ENCODE results near the gene ERC1.

ERC1 gene

GRCh38 chr12:1256285-1256684 is 265.3 kb downstream of the ERC1 start:
- H3K4me3 ChIP-seq (ENCODE audit: low read depth, low read length), result no peak overlapping the region
- DNase-seq (ENCODE audit: low read depth), result no peak

- no peak for DNase-seq (ENCODE audit: low read depth)
- no peak overlapping the region for H3K4me3 ChIP-seq (ENCODE audit: low read depth, low read length)
Measured at GRCh38 chr12:1256991-1257390, 266.0 kb downstream of the ERC1 start.

GRCh38 chr12:1262011-1262410 is 271.0 kb downstream of the ERC1 start:
- no peak for DNase-seq (ENCODE audit: low read depth)
- no peak overlapping the region for H3K4me3 ChIP-seq (ENCODE audit: low read depth, low read length)

- no peak for DNase-seq (ENCODE audit: low read depth)
- no peak overlapping the region for H3K4me3 ChIP-seq (ENCODE audit: low read depth, low read length)
Measured at GRCh38 chr12:1267243-1267642, 276.2 kb downstream of the ERC1 start.

GRCh38 chr12:1272142-1272541 is 281.1 kb downstream of the ERC1 start:
- no peak overlapping the region for H3K4me3 ChIP-seq (ENCODE audit: low read depth, low read length)
- DNase-seq (ENCODE audit: low read depth), result no peak

GRCh38 chr12:1273051-1273450 is 282.0 kb downstream of the ERC1 start:
- H3K4me3 ChIP-seq (ENCODE audit: low read depth, low read length), result no peak overlapping the region
- DNase-seq (ENCODE audit: low read depth), result no peak

GRCh38 chr12:1277905-1278304 is 286.9 kb downstream of the ERC1 start:
- no peak for DNase-seq (ENCODE audit: low read depth)
- H3K4me3 ChIP-seq (ENCODE audit: low read depth, low read length), result no peak overlapping the region

- no peak overlapping the region for H3K4me3 ChIP-seq (ENCODE audit: low read depth, low read length)
- no peak for DNase-seq (ENCODE audit: low read depth)
Measured at GRCh38 chr12:1279050-1279449, 288.0 kb downstream of the ERC1 start.

GRCh38 chr12:1280059-1280458 is 289.0 kb downstream of the ERC1 start:
- no peak overlapping the region for H3K4me3 ChIP-seq (ENCODE audit: low read depth, low read length)
- no peak for DNase-seq (ENCODE audit: low read depth)

- H3K4me3 ChIP-seq (ENCODE audit: low read depth, low read length), result no peak overlapping the region
- DNase-seq (ENCODE audit: low read depth), result peak; percentile 57
Measured at GRCh38 chr12:1281683-1282366, 290.8 kb downstream of the ERC1 start.

- DNase-seq (ENCODE audit: low read depth), result no peak
Measured at GRCh38 chr12:1282670-1283315, 291.8 kb downstream of the ERC1 start.

GRCh38 chr12:1283316-1283715 is 292.3 kb downstream of the ERC1 start:
- no peak overlapping the region for H3K4me3 ChIP-seq (ENCODE audit: low read depth, low read length)
- DNase-seq (ENCODE audit: low read depth), result no peak

More at GRCh38 chr12:1282670-1283315, 291.8 kb downstream of the ERC1 start:
- no peak overlapping the region for H3K4me3 ChIP-seq (ENCODE audit: low read depth, low read length)

- no peak for DNase-seq (ENCODE audit: low read depth)
- no peak overlapping the region for H3K4me3 ChIP-seq (ENCODE audit: low read depth, low read length)
Measured at GRCh38 chr12:1284611-1285010, 293.6 kb downstream of the ERC1 start.

GRCh38 chr12:1287446-1287975 is 296.5 kb downstream of the ERC1 start:
- DNase-seq (ENCODE audit: low read depth), result no peak
- H3K4me3 ChIP-seq (ENCODE audit: low read depth, low read length), result no peak overlapping the region

- DNase-seq (ENCODE audit: low read depth), result no peak
- no peak overlapping the region for H3K4me3 ChIP-seq (ENCODE audit: low read depth, low read length)
Measured at GRCh38 chr12:1288333-1288732, 297.3 kb downstream of the ERC1 start.

GRCh38 chr12:1289371-1290155 is 298.5 kb downstream of the ERC1 start:
- no peak for DNase-seq (ENCODE audit: low read depth)
- H3K4me3 ChIP-seq (ENCODE audit: low read depth, low read length), result no peak overlapping the region

GRCh38 chr12:1290716-1291115 is 299.7 kb downstream of the ERC1 start:
- DNase-seq (ENCODE audit: low read depth), result no peak
- H3K4me3 ChIP-seq (ENCODE audit: low read depth, low read length), result no peak overlapping the region

GRCh38 chr12:1291601-1292332 is 300.7 kb downstream of the ERC1 start:
- no peak for DNase-seq (ENCODE audit: low read depth)
- H3K4me3 ChIP-seq (ENCODE audit: low read depth, low read length), result no peak overlapping the region

GRCh38 chr12:1293901-1294300 is 302.9 kb downstream of the ERC1 start:
- no peak for DNase-seq (ENCODE audit: low read depth)
- H3K4me3 ChIP-seq (ENCODE audit: low read depth, low read length), result no peak overlapping the region

- no peak overlapping the region for H3K4me3 ChIP-seq (ENCODE audit: low read depth, low read length)
- no peak for DNase-seq (ENCODE audit: low read depth)
Measured at GRCh38 chr12:1297206-1297605, 306.2 kb downstream of the ERC1 start.

Measured in skeletal muscle cell (primary cell).